A204.1 (cell line): ENCODE data around the gene CNOT6.
"Not testable (repeated sequence)": the region's sequence is repeated elsewhere in the genome, so short reads cannot be mapped to it uniquely, and the experiment has no call there.

ENCODE experiments used
- FAIRE-seq: peaks from 2 replicates; lab custom pipeline; 2012; peaks lifted over from hg19 to GRCh38; lab: Jason Lieb, UNC

Gene CNOT6

DNA sequence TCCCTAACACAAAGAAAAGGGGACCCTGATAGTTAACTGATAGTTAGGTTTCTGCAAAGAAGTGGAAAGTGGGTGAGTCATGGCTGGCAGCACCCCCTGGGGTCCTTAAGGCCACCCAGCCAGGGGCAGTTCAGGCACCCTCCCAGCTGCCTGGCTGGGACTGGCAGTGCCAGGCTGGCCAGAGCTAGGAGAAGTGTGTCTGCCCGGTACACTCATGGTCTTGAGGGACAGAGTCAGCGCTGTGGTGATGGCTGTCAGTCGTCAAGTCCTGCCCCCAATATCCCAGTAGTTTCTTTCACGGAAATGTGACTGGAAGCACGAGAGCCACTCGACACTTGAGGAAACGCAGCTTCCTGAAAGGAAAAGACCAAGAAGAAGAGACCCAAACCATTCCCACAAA, 22.3 kb upstream of the CNOT6 start:
- no peak for FAIRE-seq

DNA sequence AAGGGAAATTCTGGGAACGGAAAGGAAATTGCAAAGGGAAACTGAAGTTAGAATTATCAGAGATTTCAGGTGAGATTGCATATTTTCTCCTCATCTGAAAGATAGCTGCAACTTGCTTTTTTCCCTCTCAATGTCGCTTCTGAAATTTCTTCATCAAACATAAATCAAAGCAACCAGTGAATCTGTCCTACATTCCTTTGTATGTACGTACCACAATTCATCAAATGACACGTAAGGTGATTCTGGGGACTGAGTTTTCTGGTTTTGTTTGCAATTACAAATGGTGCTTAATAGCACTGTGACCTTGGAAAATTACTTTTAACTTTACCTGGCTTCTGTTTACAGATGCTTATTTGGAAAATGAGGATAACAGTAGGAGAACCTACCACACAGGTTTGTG, 21.9 kb upstream of the CNOT6 start:
- FAIRE-seq: no peak

DNA sequence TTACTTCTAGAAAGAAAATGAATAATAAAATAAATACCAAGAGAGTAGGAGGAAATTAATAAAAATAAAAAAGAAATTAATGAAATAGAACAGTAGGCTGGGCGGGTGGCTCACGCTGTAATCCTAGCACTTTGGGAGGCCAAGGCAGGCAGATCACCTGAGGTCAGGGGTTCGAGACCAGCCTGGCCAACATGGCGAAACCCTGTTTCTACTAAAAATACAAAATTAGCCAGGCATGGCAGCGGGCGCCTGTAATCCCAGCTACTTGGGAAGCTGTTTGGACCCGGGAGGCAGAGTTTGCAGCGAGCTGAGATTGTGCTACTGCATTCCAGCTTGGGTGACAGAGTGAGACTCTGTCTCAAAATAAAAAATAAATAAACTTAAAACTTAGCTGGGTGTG, 20.8 kb upstream of the CNOT6 start:
- FAIRE-seq: not testable (repeated sequence)

DNA sequence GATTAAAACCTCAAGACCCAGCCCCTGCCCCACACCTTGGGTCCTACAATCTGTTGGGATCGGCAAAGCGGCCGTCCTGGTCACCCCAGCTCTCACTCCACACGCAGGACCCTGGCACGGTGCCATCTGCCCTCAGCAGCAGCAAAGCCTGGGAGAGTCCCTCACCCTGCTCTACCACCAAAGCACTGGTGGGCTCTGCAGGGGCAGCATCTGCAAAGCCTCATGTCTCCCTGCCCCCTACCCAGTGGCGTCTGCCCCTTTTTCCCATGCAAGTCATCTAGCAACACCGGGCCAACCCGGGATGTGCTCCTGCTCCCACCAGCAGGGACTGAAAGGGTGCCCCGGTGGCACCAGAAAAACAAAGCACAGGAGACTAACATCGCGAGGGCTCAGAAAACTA, 19.6 kb upstream of the CNOT6 start:
- FAIRE-seq: no peak

DNA sequence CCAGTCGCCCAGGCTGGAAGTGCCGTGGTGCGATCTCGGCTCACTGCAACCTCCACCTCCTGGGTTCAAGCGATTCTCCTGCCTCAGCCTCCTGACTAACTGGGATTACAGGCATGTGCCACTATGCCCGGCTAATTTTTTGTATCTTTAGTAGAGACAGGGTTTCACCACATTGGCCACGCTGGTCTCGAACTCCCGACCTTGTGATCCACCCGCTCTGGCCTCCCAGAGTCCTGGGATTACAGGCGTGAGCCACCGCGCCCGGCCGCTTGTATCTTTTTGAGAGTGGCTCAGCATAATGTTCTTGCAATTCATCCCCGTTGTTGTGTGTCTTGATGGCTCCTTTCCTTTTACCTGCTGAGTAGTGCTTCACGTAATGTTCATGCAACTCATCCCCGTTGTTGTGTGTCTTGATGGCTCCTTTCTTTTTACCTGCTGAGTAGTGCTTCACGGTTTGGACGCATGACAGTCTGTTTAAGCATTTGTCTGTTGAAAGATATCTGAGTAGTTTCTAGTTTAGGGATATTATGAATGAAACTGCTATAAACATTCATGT, 18.1 kb upstream of the CNOT6 start:
- not testable (repeated sequence) for FAIRE-seq

DNA sequence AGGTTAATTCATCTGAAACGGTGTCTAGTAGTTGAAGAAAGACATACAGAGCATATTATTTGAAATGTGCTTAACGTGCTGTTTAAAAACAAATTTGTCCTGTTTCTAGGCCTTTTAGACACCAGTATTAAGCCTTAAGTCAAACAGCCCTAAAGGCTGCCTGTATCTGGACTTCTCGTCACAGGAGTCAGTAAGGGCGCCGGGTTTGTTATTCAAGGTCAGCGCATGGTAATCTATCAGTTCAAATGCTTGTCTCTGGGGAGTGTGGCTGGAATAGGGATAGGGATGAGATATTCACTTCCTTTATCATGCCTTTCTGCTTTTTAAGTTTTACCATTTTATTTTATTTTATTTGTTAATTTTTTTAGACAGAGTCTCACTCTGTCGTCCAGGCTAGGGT, 9.4 kb upstream of the CNOT6 start:
- no peak for FAIRE-seq

DNA sequence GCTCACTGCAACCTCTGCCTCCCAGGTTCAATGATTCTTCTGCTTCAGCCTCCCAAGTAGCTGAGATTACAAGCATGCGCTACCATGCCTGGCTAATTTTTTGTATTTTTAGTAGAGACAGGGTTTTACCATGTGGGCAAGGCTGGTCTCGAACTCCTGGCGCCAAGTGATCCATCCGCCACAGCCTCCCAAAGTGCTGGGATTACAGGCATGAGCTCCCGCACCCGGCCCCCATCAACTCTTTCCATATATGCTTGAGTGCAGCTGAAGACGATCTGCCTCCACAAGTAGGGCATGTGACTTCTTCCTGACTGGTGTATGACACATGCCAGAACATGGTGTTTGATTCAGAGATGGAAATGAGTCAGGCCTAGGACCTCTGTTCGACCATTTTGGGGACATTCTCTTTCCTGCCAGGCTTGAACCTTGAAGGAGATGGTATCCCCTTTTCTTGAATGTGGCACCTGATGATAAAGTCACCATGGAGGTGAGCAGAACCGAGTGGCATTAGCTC, 7.5 kb upstream of the CNOT6 start:
- no peak for FAIRE-seq

DNA sequence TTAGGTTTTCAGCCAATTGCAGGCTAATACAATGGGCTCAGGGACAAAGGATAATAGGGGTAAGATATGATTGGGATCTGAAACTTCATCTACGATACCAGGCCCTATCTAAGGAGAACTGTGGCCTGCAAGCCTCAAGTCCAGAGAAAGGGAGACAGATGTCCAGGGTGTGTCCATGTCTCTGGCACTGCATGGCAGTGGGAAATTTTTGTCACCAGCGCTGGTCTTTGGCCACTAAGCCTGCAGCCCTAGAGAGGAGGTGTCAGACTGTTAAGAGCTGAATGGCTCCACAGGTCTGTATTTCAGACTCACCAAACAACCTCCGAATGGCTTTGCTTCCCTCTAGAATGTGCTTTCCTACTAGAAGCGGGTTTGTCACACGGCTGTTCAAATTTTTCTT, 6.6 kb upstream of the CNOT6 start:
- FAIRE-seq: no peak

DNA sequence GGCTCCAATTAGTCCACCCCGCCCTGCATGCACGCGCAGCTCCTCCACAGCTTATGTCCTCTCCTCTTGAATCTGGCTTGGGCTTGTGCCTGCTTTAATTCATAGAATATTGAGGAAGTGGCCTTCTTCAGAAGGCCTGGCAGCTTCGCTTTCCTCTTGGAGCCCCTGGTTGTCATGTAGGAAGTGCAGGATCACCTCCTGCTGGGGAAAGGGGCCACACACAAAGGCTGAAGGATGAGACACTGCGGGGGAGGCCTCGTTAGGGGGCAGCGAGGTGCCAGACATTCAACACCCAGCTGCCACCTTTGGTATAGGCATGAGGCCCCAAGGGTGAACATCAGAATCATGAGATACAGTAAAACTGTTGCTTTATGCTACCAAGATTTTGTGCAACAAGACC, 2.7 kb upstream of the CNOT6 start:
- no peak for FAIRE-seq

DNA sequence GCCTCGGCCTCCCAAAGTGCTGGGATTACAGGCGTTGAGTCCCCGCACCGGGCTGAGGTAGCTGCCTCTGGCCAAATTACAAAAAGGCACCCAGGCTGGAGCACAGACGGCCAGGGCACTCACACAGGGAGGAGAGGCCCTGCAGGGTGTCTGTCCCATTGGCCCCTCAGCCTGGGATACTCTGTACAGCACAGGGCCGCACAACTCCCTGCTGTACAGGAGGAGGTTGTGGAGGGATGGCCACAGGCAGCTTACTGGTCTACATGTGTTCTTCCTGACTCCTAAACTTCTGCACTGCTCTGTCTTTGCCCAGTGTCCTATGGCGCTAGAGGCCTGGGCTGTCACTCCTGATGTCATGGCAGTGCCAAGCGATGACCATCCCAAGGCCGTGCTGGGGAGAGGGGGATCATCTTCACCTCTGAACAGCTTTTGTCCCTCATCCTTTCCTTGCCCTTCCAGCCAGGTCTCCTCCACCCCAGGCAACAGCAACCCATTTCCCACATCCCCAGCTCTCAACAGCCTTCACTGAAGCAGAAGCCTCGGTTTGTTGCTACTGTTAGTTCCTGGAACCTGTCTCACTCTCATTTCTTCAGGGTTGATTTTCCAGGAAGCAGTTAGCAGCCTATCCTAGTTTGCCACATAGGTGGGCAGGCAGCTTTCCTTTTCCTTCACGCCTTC, 1.8 kb upstream of the CNOT6 start:
- no peak for FAIRE-seq

DNA sequence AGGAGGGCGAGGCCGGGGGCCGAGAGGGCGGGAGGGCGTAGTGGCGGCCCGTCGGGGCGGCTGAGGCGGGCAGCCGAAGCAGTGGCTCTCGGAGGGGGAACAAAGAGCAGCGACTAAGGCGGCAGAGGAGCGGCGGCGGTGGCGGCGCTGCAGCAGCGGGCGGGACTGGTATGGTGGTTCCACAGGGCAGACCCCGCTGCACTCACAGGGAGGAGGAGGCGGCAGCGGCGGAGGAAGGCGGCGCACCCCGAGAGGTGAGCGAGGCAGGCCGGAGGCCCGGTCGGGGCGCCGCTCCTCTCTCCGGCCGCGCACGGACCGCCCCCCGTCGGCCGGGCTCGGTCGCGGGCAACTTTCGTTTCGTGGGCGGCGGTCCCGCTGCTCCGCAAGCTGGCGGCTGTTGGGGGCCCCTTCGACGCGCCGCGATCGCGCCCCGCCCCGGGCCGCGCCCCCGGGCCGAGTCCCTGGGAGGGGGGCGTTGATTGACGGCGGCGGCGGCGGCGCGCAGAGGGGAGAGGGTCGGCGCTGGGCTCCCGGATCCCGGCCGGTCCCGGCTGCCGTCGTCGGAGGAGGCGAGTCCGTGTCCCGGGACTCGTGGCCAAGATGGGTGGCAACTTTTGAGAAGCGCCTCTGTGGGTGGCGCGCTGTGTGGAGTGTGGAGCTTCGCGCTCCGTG, 467 bp downstream of the CNOT6 start:
- no peak for FAIRE-seq

DNA sequence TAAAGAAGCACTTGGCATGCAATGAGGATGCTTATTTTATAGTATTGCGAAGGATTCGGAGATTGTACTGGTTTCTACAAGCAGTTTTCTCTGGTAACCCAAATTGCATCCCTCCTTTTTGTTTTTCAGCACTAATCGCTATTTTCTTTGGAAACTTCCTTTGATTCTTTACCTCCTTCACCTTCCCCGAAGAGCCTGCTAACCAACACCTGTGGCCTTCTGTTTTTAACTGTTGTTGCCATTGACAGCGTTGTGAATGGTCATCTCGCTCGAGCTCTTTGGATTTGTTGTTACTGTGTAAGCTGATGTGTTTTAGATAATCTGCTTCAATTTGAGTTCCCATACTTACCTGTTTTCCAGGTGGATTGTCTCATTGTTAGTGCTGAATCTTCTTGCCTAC, 1.1 kb downstream of the CNOT6 start:
- FAIRE-seq: no peak

DNA sequence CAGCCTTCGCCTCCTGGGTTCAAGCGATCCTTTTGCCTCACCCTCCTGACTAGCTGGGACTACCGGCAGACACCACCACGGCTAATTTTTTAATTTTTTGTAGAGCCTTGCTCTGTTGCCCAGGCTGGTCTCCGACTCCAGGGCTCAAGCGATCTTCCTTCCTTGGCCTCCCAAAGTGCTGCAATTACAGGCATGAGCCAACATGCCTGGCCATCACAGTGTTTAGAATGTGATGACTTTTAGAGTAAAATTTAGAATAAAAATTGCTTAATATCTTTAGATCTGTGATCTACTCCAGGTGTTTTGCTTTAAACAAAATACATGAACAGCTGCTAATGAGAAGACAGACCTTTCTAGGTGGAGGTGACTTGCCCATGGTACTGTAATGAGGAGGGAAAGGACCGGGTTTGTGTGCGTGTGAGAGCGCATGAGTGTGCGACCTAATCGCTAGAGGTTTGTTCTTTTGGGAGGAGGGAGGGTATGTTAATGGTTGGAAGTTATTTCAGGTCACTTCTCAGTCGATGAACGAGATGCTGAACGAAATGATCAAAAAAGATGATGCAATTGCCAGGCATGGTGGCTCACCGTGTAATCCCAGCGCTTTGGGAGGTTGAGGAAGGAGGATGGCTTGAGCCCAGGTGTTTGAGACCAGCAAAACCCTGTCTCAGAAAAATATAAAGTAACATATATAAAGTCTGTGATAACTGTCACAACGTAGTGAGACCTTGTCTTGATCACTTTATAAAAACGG, 2.0 kb downstream of the CNOT6 start:
- FAIRE-seq: no peak

DNA sequence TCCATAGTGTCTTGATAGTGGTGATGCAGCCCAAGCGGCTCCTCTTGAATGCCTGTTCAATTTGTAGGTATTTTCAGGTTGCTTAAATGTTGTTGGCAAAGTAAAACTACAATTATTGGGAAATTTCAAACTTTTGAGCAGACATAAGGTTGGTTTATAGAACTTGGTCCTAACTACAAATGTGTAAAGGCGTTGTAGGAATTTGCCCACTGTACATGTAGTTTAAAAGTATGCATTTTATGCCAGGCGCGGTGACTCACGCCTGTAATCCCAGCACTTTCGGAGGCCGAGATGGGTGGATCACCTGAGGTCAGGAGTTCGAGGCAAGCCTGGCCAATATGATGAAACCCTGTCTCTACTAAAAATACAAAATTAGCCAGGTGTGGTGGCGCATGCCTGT, 2.6 kb downstream of the CNOT6 start:
- FAIRE-seq: not testable (repeated sequence)

DNA sequence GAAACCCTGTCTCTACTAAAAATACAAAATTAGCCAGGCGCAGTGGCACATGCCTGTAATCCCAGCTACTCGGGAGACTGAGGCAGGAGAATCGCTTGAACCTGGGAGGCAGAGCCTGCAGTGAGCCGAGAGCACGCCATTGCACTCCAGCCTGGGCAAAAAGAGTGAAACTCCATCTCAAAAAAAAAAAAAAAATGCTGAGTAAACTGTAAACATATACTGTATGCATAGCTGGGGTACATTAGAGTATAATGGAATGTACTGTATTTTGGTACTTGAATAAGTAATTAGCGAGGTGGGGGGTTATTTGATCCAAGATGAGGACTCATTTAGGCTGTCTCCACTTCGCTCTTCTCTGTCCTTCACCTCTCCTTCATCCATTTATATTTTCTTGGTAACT, 3.7 kb downstream of the CNOT6 start:
- not testable (repeated sequence) for FAIRE-seq

DNA sequence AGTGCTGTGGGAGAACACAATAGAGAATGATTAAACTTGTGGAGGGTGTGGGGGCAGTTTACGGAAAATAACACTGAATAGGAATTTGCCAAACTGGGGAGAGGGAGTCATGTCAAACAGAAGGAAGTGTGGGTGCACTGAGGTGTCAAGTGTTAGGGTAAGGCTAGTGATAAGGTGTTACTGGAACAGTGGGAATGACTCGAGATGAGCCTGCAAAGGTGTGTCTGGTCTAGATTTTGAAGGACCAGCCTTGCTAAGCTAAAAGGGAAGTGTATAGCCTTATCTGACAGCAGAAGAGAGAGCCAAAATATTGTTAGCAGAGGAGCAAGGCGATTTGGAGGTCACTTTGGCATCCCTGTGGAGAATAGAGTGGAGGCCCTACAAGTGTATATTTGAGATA, 4.2 kb downstream of the CNOT6 start:
- FAIRE-seq: no peak

DNA sequence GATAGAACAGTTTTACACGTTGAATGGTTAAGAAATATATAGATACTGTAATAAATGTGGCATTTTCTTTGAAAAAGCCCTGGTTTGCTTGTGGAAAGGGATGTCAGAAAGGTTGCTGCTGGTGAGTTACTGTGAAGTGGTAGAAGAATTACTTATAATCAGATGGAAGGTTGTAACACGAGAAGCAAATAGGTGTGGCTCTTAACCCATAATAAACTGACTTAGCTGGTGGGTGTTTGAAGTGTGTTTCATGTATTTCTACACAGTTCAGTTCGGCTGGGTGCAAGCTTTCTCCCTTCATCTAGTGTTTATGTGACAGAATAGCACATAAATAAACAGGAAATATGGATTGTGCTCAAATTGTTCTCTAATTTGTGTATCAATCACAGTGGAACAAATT, 5.5 kb downstream of the CNOT6 start:
- FAIRE-seq: no peak

DNA sequence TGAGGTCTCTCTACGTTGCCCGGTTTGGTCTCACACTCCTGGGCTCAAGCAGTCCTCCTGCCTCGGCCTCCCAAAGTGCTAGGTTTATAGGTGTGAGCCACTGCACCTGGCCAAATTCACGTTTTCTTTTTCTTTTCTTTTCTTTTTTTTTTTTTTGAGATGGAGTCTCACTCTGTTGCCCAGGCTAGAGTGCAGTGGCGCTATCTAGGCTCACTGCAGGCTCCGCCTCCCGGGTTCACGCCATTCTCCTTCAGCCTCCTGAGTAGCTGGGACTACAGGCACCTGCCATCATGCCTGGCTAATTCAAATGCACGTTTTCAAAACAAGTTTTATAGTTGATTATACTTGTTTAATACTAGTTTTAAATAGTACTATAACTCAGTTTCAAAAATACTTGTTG, 6.1 kb downstream of the CNOT6 start:
- not testable (repeated sequence) for FAIRE-seq

DNA sequence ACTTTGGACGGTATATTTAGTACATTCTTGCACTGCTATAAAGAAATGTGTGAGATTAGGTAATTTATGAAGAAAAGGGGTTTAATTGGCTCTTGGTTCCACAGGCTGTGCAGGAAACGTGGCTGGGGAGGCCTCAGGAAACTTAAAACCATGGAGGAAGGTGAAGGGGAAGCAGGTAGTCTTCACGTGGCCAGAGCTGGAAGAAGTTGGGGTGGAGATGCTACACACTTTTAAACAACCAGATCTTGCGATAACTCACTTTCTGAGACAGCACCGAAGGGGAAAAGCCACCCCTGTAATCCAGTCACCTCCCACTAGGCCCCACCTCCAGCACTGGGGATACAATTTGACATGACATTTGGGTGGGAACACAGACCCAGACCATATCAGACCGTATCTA, 13.5 kb downstream of the CNOT6 start:
- no peak for FAIRE-seq

DNA sequence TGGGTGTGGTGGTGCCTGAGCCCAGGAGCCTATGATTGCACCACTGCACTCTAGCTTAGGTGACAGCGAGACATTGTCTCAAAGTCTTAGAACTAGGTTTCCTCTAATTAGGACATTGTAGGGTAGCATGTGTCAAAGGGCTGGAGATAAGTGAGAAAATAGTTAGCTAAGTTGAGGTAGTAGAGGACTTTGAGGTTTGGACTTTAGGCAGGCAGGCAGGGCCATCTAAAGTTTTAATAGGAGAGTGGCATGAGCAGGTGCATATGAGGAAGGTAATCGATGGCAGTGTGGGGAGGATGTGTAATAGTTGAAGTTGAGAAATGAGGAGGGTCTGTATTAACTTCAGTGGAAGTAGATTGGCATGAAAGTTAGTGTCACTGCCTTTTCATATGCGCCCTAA, 21.1 kb downstream of the CNOT6 start:
- no peak for FAIRE-seq

DNA sequence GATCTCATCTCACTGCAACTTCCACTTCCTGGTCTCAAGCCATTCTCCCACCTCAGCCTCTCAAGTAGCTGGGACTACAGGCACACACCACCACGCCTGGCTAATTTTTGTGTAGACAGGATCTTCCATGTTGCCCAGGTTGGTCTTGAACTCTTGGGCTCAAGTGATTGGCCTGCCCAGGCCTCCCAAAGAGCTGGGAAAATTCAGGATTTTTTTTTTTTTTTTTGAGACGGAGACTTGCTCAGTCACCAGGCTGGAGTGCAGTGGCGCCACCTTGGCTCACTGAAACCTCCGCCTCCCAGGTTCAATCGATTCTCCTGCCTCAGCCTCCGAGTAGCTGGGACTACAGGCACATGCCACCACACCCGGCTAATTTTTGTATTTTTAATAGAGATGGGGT, 21.8 kb downstream of the CNOT6 start:
- not testable (repeated sequence) for FAIRE-seq

DNA sequence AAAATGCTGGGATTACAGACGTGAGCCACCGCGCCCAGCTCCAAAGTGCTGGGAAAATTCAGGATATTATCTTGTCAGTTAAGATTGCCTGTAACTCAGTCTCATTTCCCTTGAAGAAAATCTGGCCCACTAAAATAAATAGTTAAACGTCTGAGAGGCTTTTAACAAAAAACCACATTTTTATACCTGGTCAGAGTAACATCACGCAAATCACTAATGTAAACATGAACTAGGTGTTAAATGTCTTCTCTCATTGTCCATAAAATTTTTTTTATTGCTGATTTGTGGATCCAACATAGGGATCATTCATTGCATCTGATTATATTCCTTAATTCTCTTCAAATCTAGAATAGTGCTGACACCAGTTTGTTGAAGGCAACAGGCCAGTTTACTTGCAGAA, 22.3 kb downstream of the CNOT6 start:
- no peak for FAIRE-seq

DNA sequence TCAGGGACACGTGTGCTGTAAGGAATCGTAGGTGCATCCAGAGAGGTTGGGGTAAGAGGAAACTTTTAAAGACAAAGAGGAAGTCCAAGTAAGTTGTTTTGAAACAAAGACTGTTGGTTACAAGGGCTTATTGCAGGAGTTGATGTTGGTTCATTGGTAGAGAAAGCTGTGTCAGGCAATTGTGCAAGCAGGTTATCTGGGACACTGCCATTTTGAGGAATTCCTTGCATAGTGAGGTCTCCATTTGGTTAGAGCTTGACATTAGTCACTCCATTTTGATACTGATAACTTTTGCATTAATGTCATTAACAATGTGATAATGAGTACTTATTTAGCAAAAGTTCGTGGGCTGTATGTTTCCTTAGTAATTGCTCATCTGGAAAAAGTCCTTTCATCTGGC, 24.9 kb downstream of the CNOT6 start:
- no peak for FAIRE-seq
